HEK293 (cell line): Measurements from ENCODE around the gene TDRD9.
A peak's percentile ranks its signal among the peaks of the same experiment; 100 is the strongest.

ENCODE experiments used
- CTCF ChIA-PET: fragments of 350-600 bp; formaldehyde crosslinking; extraction: SDS; loops from one replicate; lab custom pipeline; 2021; ENCODE audit warnings: antibody characterized with exemption; lab: Yijun Ruan, JAX
- POLR2A ChIA-PET: fragments of 300-600 bp; formaldehyde crosslinking; extraction: SDS; loops from one replicate; lab custom pipeline; 2020; ENCODE audit warnings: antibody characterized with exemption, inconsistent platforms; lab: Yijun Ruan, JAX
- H3K27ac ChIP-seq: fragments of 200-500 bp; sonication (Bioruptor generic); 2 replicates; pipeline ENCODE4 v1.5.1; 2014; ENCODE audit warnings: low read depth, low read length, control low read depth, inconsistent platforms; ENCODE audit errors: extremely low read depth
- H3K36me3 ChIP-seq, 2 experiments: fragments of 200-500 bp in 1 of 2; sonication (Bioruptor generic) in 1 of 2; 1 replicate in 1 of 2; 2 replicates in 1 of 2; pipeline ENCODE4 v1.5.1; 2014 to 2017; ENCODE audit warnings: inconsistent platforms in 2 of 2, low read length in 2 of 2; ENCODE audit not compliant: control insufficient read depth in 2 of 2, insufficient read depth in 1 of 2
- H3K4me1 ChIP-seq: fragments of 200-500 bp; sonication (Bioruptor generic); 2 replicates; pipeline ENCODE4 v1.5.1; 2014; ENCODE audit warnings: mild to moderate bottlenecking, low read length, inconsistent platforms; ENCODE audit not compliant: control insufficient read depth, insufficient read depth
- H3K4me3 ChIP-seq: 2 replicates; pipeline ENCODE4 v1.5.1; 2011; ENCODE audit warnings: low read depth, mild to moderate bottlenecking, control low read depth, low read length, moderate library complexity
- H3K9me3 ChIP-seq: fragments of 200-500 bp; sonication (Bioruptor generic); 2 replicates; pipeline ENCODE4 v1.5.1; 2014; ENCODE audit warnings: low read depth, low read length, inconsistent platforms; ENCODE audit not compliant: control insufficient read depth, insufficient read depth
- KLF17 ChIP-seq: fragments of 450-650 bp; formaldehyde crosslinking; IDR thresholded peaks from 2 replicates; pipeline ENCODE4 v1.5.1; 2016; ENCODE audit warnings: missing biosample characterization, missing genetic modification characterization
- SP2 ChIP-seq: fragments of 450-650 bp; formaldehyde crosslinking; IDR thresholded peaks from 2 replicates; pipeline ENCODE4 v1.5.1; 2016; ENCODE audit warnings: missing biosample characterization, missing genetic modification characterization
- WT1 ChIP-seq: fragments of 450-650 bp; formaldehyde crosslinking; IDR thresholded peaks from 2 replicates; pipeline ENCODE4 v1.5.1; 2016; ENCODE audit warnings: missing biosample characterization, missing genetic modification characterization
- ZBTB1 ChIP-seq: fragments of 450-650 bp; formaldehyde crosslinking; IDR thresholded peaks from 2 replicates; pipeline ENCODE4 v1.5.1; 2016; ENCODE audit warnings: missing biosample characterization, missing genetic modification characterization
- ZBTB26 ChIP-seq: fragments of 450-650 bp; formaldehyde crosslinking; optimal IDR thresholded peaks from 2 replicates; pipeline ENCODE3; 2016; ENCODE audit warnings: missing biosample characterization, mild to moderate bottlenecking, missing genetic modification characterization
- ZNF23 ChIP-seq: fragments of 450-650 bp; formaldehyde crosslinking; IDR thresholded peaks from 2 replicates; pipeline ENCODE4 v1.5.1; 2016; ENCODE audit warnings: missing biosample characterization, missing genetic modification characterization, borderline replicate concordance
- ZNF248 ChIP-seq: fragments of 450-650 bp; formaldehyde crosslinking; IDR thresholded peaks from 2 replicates; pipeline ENCODE4 v1.5.1; 2017; ENCODE audit warnings: missing biosample characterization, missing genetic modification characterization
- ZNF280D ChIP-seq: fragments of 450-650 bp; formaldehyde crosslinking; IDR thresholded peaks from 2 replicates; pipeline ENCODE4 v1.5.1; 2016; ENCODE audit warnings: missing biosample characterization, missing genetic modification characterization
- ZNF362 ChIP-seq: fragments of 450-650 bp; formaldehyde crosslinking; IDR thresholded peaks from 2 replicates; pipeline ENCODE4 v1.5.1; 2016; ENCODE audit warnings: missing biosample characterization, missing genetic modification characterization
- ZNF394 ChIP-seq: fragments of 450-650 bp; formaldehyde crosslinking; IDR thresholded peaks from 2 replicates; pipeline ENCODE4 v1.5.1; 2016; ENCODE audit warnings: missing biosample characterization, missing genetic modification characterization, mild to moderate bottlenecking, moderate library complexity, borderline replicate concordance
- ZNF398 ChIP-seq: fragments of 450-650 bp; formaldehyde crosslinking; IDR thresholded peaks from 2 replicates; pipeline ENCODE4 v1.5.1; 2017; ENCODE audit warnings: missing biosample characterization, missing genetic modification characterization
- ZNF521 ChIP-seq: fragments of 450-650 bp; formaldehyde crosslinking; IDR thresholded peaks from 2 replicates; pipeline ENCODE4 v1.5.1; 2017; ENCODE audit warnings: missing biosample characterization, mild to moderate bottlenecking, missing genetic modification characterization
- ZNF558 ChIP-seq: fragments of 450-650 bp; formaldehyde crosslinking; IDR thresholded peaks from 2 replicates; pipeline ENCODE4 v1.5.1; 2016; ENCODE audit warnings: missing biosample characterization, missing genetic modification characterization
- ZNF580 ChIP-seq: fragments of 450-650 bp; formaldehyde crosslinking; IDR thresholded peaks from 2 replicates; pipeline ENCODE4 v1.5.1; 2016; ENCODE audit warnings: missing biosample characterization, missing genetic modification characterization
- ZNF692 ChIP-seq: fragments of 450-650 bp; formaldehyde crosslinking; IDR thresholded peaks from 2 replicates; pipeline ENCODE4 v1.5.1; 2016; ENCODE audit warnings: missing biosample characterization, missing genetic modification characterization
- ZNF791 ChIP-seq: fragments of 450-650 bp; formaldehyde crosslinking; IDR thresholded peaks from 2 replicates; pipeline ENCODE4 v1.5.1; 2016; ENCODE audit warnings: missing biosample characterization, missing genetic modification characterization
- ZSCAN4 ChIP-seq: fragments of 450-650 bp; formaldehyde crosslinking; IDR thresholded peaks from 2 replicates; pipeline ENCODE4 v1.5.1; 2017; ENCODE audit warnings: missing biosample characterization, missing genetic modification characterization

The TDRD9 gene

GRCh38 chr14:103943673-103944072, 15.4 kb downstream of the TDRD9 start (continued):
- no peak for TF ChIP-seq KLF17

GRCh38 chr14:103946975-103947374, 18.7 kb downstream of the TDRD9 start:
- H3K4me1 ChIP-seq, result no peaks in the 10 kb centered on the region
- ChIA-PET CTCF (no interaction called here), POLR2A (no interaction called here)
- H3K4me3 ChIP-seq, result no peak overlapping the region
- H3K9me3 ChIP-seq, result no peaks in the 10 kb centered on the region
- H3K36me3 ChIP-seq, result no peaks in the 10 kb centered on the region
- H3K27ac ChIP-seq, result no peak overlapping the region
- TF ChIP-seq ZNF791 (tag by site-specific recombination) (no peak), ZNF580 (peak; percentile 72; the same call in 1 of the 2 replicates), ZNF521 (tag by site-specific recombination) (no peak), ZNF248 (tag by site-specific recombination) (no peak), ZNF692 (tag by site-specific recombination) (no peak), ZNF558 (tag by site-specific recombination) (no peak), ZBTB1 (tag by site-specific recombination) (no peak), ZNF398 (tag by site-specific recombination) (no peak), ZSCAN4 (tag by site-specific recombination) (no peak), ZNF394 (tag by site-specific recombination) (no peak), ZBTB26 (no peak), WT1 (no peak), SP2 (tag by site-specific recombination) (no peak), ZNF362 (tag by site-specific recombination) (no peak), ZNF280D (tag by site-specific recombination) (0 out of 2 replicates have a peak, but pooled peaks have one; percentile 77), ZNF23 (no peak)
